Thymus (tissue), 11 donors: ENCODE data around the gene TBC1D25. TPM values are rescaled to one million over a fixed set of nuclear protein-coding genes. Genes with fewer than 3 reads are reported as not detected.

Source experiments
- DNase-seq, 9 donors: peaks; one replicate each; pipeline ENCODE4 v3.0.0-alpha.2; 2013; ENCODE audit warnings: low spot score in 9 of 9, low read depth in 6 of 9, missing footprints in 1 of 9
- H3K27ac ChIP-seq, 2 donors: one replicate each; pipeline ENCODE4 v1.5.1; 2013; ENCODE audit warnings: control low read depth in 1 of 2, low read depth in 1 of 2, low read length in 1 of 2, mild to moderate bottlenecking in 1 of 2, moderate library complexity in 1 of 2
- H3K27me3 ChIP-seq, 2 donors: one replicate each; pipeline ENCODE4 v1.5.1; 2013; ENCODE audit warnings: low read length in 1 of 2; ENCODE audit not compliant: control insufficient read depth in 2 of 2, insufficient read depth in 1 of 2
- H3K36me3 ChIP-seq, 2 donors: one replicate each; pipeline ENCODE4 v1.5.1; 2013; ENCODE audit warnings: low read length in 1 of 2, mild to moderate bottlenecking in 1 of 2, moderate library complexity in 1 of 2; ENCODE audit not compliant: control insufficient read depth in 2 of 2, insufficient read depth in 2 of 2
- H3K4me1 ChIP-seq, 2 donors: one replicate each; pipeline ENCODE4 v1.5.1; 2013; ENCODE audit warnings: low read length in 2 of 2; ENCODE audit not compliant: control insufficient read depth in 2 of 2, insufficient read depth in 2 of 2
- H3K4me3 ChIP-seq, 2 donors: one replicate each; pipeline ENCODE4 v1.5.1; 2013; ENCODE audit warnings: low read length in 2 of 2, control low read depth in 1 of 2, mild to moderate bottlenecking in 1 of 2
- H3K9me3 ChIP-seq, 2 donors: one replicate each; pipeline ENCODE4 v1.5.1; 2013; ENCODE audit warnings: low read length in 1 of 2, mild to moderate bottlenecking in 1 of 2; ENCODE audit not compliant: control insufficient read depth in 2 of 2, insufficient read depth in 1 of 2
- WGBS: extraction: QIAGEN DNeasy Blood & Tissue Kit; methylation state at CpG from one replicate; pipeline ENCODE4 v1.1.7; 2013; 5-methylcytosine and 5-hydroxymethylcytosine counted together
- polyA plus RNA-seq: library from polyadenylated mRNA; stranded (reverse); fragments of 200-250 nt; gene quantifications from one replicate; pipeline ENCODE4 v1.2.3, GENCODE V29; 2013
- total RNA-seq: library from RNA; stranded (reverse); fragments of 120-200 nt; gene quantifications from one replicate; pipeline ENCODE4 v1.2.4, GENCODE V29; 2013
- donor health status: healthy.

The TBC1D25 gene
- total and polyA plus RNA-seq, 2 donors: 3.4 to 8.7 TPM

DNA sequence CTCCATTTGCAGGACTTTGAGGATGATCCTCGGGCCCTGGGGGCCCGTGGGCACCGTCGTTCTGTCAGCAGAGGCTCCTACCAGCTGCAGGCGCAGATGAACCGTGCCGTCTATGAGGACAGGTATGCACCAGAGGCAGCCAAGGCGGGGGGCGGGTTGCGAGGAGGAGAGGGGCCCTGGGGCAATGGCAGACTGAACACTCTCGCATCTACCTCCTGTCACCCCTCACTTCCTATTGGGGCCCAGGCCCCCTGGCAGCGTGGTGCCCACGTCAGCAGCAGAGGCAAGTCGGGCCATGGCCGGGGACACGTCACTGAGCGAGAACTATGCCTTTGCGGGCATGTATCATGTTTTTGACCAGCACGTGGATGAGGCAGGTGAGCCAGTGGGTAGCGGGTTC, 59.8 kb downstream of the TBC1D25 start:
- Histone ChIP-seq H3K9me3 (no peaks in the 10 kb centered on the region), H3K4me3 (no peak overlapping the region), H3K36me3 (peaks cover 26 to 33% of the 10 kb centered on the region in 2 donors), H3K4me1 (peaks cover 0 to 8% of the 10 kb centered on the region in 2 donors), H3K27ac (no peak overlapping the region), H3K27me3 (no peaks in the 10 kb centered on the region)
- no peak for DNase-seq
- 97% methylated on average over 20 of the region's 20 CpGs for WGBS

GRCh38 chrX:48600226-48600625, 60.7 kb downstream of the TBC1D25 start:
- Histone ChIP-seq H3K4me1 (peaks cover 0 to 8% of the 10 kb centered on the region in 2 donors), H3K4me3 (no peak overlapping the region), H3K27me3 (no peaks in the 10 kb centered on the region), H3K27ac (no peak overlapping the region), H3K9me3 (no peaks in the 10 kb centered on the region), H3K36me3 (peaks cover 26 to 40% of the 10 kb centered on the region in 2 donors)
- DNase-seq: no peak
- WGBS: 98% methylated on average over 19 of the region's 19 CpGs

DNA sequence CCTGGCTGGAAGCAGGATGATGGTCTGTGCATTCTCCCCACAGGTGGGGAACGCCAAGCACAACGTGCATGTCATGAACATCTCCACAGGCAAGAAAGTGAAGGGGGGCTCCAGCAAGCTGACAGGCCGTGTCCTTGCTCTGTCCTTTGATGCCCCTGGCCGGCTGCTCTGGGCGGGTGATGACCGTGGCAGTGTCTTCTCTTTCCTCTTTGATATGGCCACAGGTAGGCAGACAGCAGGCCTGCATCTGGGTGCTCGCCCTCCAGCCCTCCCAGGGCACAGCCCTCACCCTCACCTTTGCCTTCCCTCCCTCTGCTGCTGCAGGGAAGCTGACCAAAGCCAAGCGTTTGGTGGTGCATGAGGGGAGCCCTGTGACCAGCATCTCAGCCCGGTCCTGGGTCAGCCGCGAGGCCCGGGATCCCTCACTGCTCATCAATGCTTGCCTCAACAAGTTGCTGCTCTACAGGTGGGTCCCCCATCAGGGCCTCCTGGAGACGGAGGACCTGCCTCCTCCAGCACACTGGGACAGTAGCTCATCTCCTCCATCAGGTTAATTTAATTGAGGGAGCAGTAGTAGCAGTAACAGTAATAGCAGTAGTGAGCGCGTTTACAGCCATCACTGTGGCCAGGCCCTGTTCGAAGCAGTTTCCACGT, 62.4 kb downstream of the TBC1D25 start:
- H3K4me3 ChIP-seq: no peak overlapping the region
- no peaks in the 10 kb centered on the region for H3K27me3 ChIP-seq
- peaks cover 0 to 8% of the 10 kb centered on the region in 2 donors for H3K4me1 ChIP-seq
- no peak overlapping the region for H3K27ac ChIP-seq
- no peak for DNase-seq
- 84% methylated on average over 17 of the region's 17 CpGs for WGBS
- H3K9me3 ChIP-seq: no peaks in the 10 kb centered on the region
- H3K36me3 ChIP-seq: peaks cover 26 to 40% of the 10 kb centered on the region in 2 donors

DNA sequence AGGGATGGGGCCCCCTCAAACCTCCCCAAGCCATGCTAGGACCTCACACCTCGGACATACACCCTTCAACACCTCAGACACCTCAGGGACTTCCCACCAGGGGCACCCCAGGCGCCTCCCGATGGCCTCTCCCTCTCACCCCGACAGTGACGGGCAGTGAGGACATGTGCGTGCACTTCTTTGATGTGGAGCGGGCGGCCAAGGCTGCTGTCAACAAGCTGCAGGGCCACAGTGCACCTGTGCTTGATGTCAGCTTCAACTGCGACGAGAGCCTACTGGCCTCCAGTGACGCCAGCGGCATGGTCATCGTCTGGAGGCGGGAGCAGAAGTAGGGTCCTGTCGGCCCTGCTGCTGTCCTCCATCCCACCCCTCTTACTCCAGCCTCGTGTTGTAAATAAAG, 65.2 kb downstream of the TBC1D25 start:
- H3K4me1 ChIP-seq: no peaks in the 10 kb centered on the region
- WGBS: over 99% methylated on average over 16 of the region's 16 CpGs
- no peak overlapping the region for H3K27ac ChIP-seq
- no peaks in the 10 kb centered on the region for H3K9me3 ChIP-seq
- H3K27me3 ChIP-seq: no peaks in the 10 kb centered on the region
- no peak for DNase-seq
- H3K36me3 ChIP-seq: peaks cover 15 to 30% of the 10 kb centered on the region in 2 donors
- H3K4me3 ChIP-seq: no peak overlapping the region

DNA sequence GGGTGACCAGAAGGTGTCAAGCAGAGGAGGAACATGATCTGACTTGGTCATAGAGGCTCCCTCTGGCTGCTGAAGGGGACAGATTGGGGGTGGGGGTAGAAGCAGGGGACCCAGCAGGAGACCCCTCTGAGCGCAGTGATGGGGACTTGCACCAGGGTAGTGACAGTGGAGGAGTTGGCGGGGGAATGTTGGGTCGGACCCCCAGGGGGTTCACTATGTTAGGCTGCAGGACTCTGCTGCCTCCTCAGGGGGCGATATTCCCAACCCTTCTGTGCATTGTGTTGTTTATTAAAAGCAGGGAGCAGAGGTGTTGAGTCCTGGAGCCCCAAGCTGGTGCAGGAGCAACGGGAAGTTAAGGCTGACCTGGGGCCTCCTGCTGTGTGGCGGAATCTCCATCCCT, 66.6 kb downstream of the TBC1D25 start:
- Histone ChIP-seq H3K27me3 (no peaks in the 10 kb centered on the region), H3K4me3 (no peak overlapping the region), H3K36me3 (peaks cover 6 to 20% of the 10 kb centered on the region in 2 donors), H3K27ac (no peak overlapping the region), H3K9me3 (no peaks in the 10 kb centered on the region), H3K4me1 (no peaks in the 10 kb centered on the region)
- 93% methylated on average over 6 of the region's 6 CpGs for WGBS
- no peak for DNase-seq

GRCh38 chrX:48611703-48612102, 72.2 kb downstream of the TBC1D25 start:
- H3K27ac ChIP-seq: no peak overlapping the region
- no peak overlapping the region for H3K4me3 ChIP-seq
- H3K27me3 ChIP-seq: no peaks in the 10 kb centered on the region
- WGBS: 93% methylated on average over 2 of the region's 2 CpGs
- no peak for DNase-seq
- no peaks in the 10 kb centered on the region for H3K36me3 ChIP-seq
- no peaks in the 10 kb centered on the region for H3K9me3 ChIP-seq
- no peaks in the 10 kb centered on the region for H3K4me1 ChIP-seq

Other genes starting within 250 kb of the TBC1D25 start
- not detected for gene SSX3, start 183.0 kb upstream of the TBC1D25 start, total RNA-seq
- gene SSX3, start 183.0 kb upstream of the TBC1D25 start, polyA plus RNA-seq: not detected
- not detected for gene SSX4, start 156.2 kb upstream of the TBC1D25 start, total RNA-seq
- 0.02 TPM for gene SSX4, start 156.2 kb upstream of the TBC1D25 start, polyA plus RNA-seq
- gene SSX4B, start 127.8 kb upstream of the TBC1D25 start, total RNA-seq: not detected
- gene SSX4B, start 127.8 kb upstream of the TBC1D25 start, polyA plus RNA-seq: not detected
- 8.7 TPM for gene SLC38A5, start 69.5 kb upstream of the TBC1D25 start, total RNA-seq
- 19.6 TPM for gene SLC38A5, start 69.5 kb upstream of the TBC1D25 start, polyA plus RNA-seq
- 34.2 TPM for gene FTSJ1, start 63.5 kb upstream of the TBC1D25 start, total RNA-seq
- gene FTSJ1, start 63.5 kb upstream of the TBC1D25 start, polyA plus RNA-seq: 54.3 TPM
- gene PORCN, start 30.7 kb upstream of the TBC1D25 start, total RNA-seq: 3.4 TPM
- 6.1 TPM for gene PORCN, start 30.7 kb upstream of the TBC1D25 start, polyA plus RNA-seq
- gene EBP, start 17.9 kb upstream of the TBC1D25 start, total RNA-seq: 55.6 TPM
- gene EBP, start 17.9 kb upstream of the TBC1D25 start, polyA plus RNA-seq: 39.9 TPM
- gene RBM3, start 34.8 kb downstream of the TBC1D25 start, total RNA-seq: 192 TPM
- 213 TPM for gene RBM3, start 34.8 kb downstream of the TBC1D25 start, polyA plus RNA-seq
- 41.9 TPM for gene WDR13, start 57.8 kb downstream of the TBC1D25 start, total RNA-seq
- gene WDR13, start 57.8 kb downstream of the TBC1D25 start, polyA plus RNA-seq: 153 TPM
- gene WAS, start 144.1 kb downstream of the TBC1D25 start, total RNA-seq: 34.7 TPM
- 40.1 TPM for gene WAS, start 144.1 kb downstream of the TBC1D25 start, polyA plus RNA-seq
- 7.6 TPM for gene SUV39H1, start 157.0 kb downstream of the TBC1D25 start, total RNA-seq
- gene SUV39H1, start 157.0 kb downstream of the TBC1D25 start, polyA plus RNA-seq: 5.0 TPM
- gene GLOD5, start 222.0 kb downstream of the TBC1D25 start, total RNA-seq: not detected
- gene GLOD5, start 222.0 kb downstream of the TBC1D25 start, polyA plus RNA-seq: 0.07 TPM
- gene GATA1, start 246.9 kb downstream of the TBC1D25 start, total RNA-seq: 0.57 TPM
- gene GATA1, start 246.9 kb downstream of the TBC1D25 start, polyA plus RNA-seq: 0.14 TPM